CD4-positive, alpha-beta T cell (primary cell): ENCODE measurements around the gene STARD13. TPM values are rescaled to one million over a fixed set of nuclear protein-coding genes. Genes with fewer than 3 reads are reported as not detected.

Source experiments
- ATAC-seq: fragments of 200-7000 bp; cut with Tn5 transposase; one replicate; pipeline ENCODE4 v1.10.0; 2022; ENCODE audit warnings: mild to moderate bottlenecking; ENCODE audit not compliant: poor library complexity
- CTCF ChIA-PET: fragments of 350-600 bp; sonication (Branson Sonifier 250); formaldehyde crosslinking; loops from one replicate; lab custom pipeline; 2021; ENCODE audit warnings: antibody characterized with exemption, inconsistent platforms; lab: Charles Lee
- POLR2A ChIA-PET: fragments of 350-600 bp; sonication (Branson Sonifier 250); formaldehyde crosslinking; loops from one replicate; lab custom pipeline; 2021; ENCODE audit warnings: antibody characterized with exemption, inconsistent platforms; lab: Charles Lee
- DNase-seq, 14 experiments: peaks; one replicate each; pipeline ENCODE4 v3.0.0-alpha.2; 2013 to 2020; ENCODE audit warnings: mixed read lengths in 2 of 14
- H3K27ac ChIP-seq, 2 donors: one replicate each; pipeline versions ENCODE4 v1.5.1 to v1.7.0; 2013; ENCODE audit warnings: low read length in 2 of 2, low read depth in 1 of 2, mild to moderate bottlenecking in 1 of 2
- H3K27me3 ChIP-seq, 2 experiments: 1 replicate in 1 of 2; 2 replicates in 1 of 2; pipeline versions ENCODE4 v1.6.1 to v1.7.0; 2013; ENCODE audit warnings: low read length in 2 of 2, control low read depth in 1 of 2, mild to moderate bottlenecking in 1 of 2, moderate library complexity in 1 of 2; ENCODE audit not compliant: insufficient read depth in 2 of 2, control insufficient read depth in 1 of 2
- H3K36me3 ChIP-seq: one replicate; pipeline ENCODE4 v1.6.1; 2013; ENCODE audit warnings: low read length, control low read depth; ENCODE audit not compliant: insufficient read depth
- H3K4me1 ChIP-seq: one replicate; pipeline ENCODE4 v1.6.1; 2013; ENCODE audit warnings: low read length, control low read depth; ENCODE audit not compliant: insufficient read depth
- H3K4me3 ChIP-seq: one replicate; pipeline ENCODE4 v1.5.1; 2013; ENCODE audit warnings: mild to moderate bottlenecking, low read length, moderate library complexity
- H3K9me3 ChIP-seq, 2 experiments: 1 replicate in 1 of 2; 2 replicates in 1 of 2; pipeline versions ENCODE4 v1.6.1 to v1.7.0; 2013; ENCODE audit warnings: low read length in 2 of 2, mild to moderate bottlenecking in 2 of 2, control low read depth in 1 of 2, moderate library complexity in 1 of 2; ENCODE audit not compliant: control insufficient read depth in 1 of 2, insufficient read depth in 1 of 2
- H3K27ac Mint-ChIP-seq: one replicate; pipeline ENCODE4 v1.8.0; 2020; ENCODE audit warnings: mixed read lengths
- H3K27me3 Mint-ChIP-seq: one replicate; pipeline ENCODE4 v1.8.0; 2021; ENCODE audit warnings: mixed read lengths
- H3K36me3 Mint-ChIP-seq: one replicate; pipeline ENCODE4 v1.8.0; 2021; ENCODE audit warnings: low read depth, mixed read lengths
- H3K4me1 Mint-ChIP-seq: one replicate; pipeline ENCODE4 v1.8.0; 2021; ENCODE audit warnings: low read depth, mixed read lengths
- H3K4me3 Mint-ChIP-seq: one replicate; pipeline ENCODE4 v1.8.0; 2020; ENCODE audit warnings: mild to moderate bottlenecking, mixed read lengths
- H3K9me3 Mint-ChIP-seq: one replicate; pipeline ENCODE4 v1.8.0; 2020; ENCODE audit warnings: mixed read lengths
- CTCF ChIP-seq: fragments of 200-600 bp; IDR thresholded peaks from one replicate; pipeline ENCODE4 v1.8.0; 2022; ENCODE audit warnings: antibody characterized with exemption, mild to moderate bottlenecking
- intact Hi-C, 2 experiments: fragments of 100-400 bp; cut with DNase I in 1 of 2; cut with micrococcal nuclease in 1 of 2; formaldehyde crosslinking; loops; one replicate each; pipeline versions ENCODE4 v1.15.1 to v1.9.0; 2023 to 2025; cut with DNase I, micrococcal nuclease
- total RNA-seq, 174 experiments: library from RNA in 2 of 174; stranded (reverse) in 2 of 174; gene quantifications; one replicate each; pipeline ENCODE4 v1.2.3 and lab custom pipeline; 2021 to 2026

STARD13 gene
- total RNA-seq, 2 experiments from 2014 or later: not detected

GRCh38 chr13:33261387-33262061 lies 24.0 kb downstream of the STARD13 start:
- ATAC-seq: no peak
- ChIA-PET POLR2A (no interaction called here), CTCF (no interaction called here)
- Mint-ChIP-seq H3K36me3 (no peaks in the 10 kb centered on the region), H3K9me3 (no peaks in the 10 kb centered on the region), H3K4me3 (no peak overlapping the region), H3K27me3 (peaks cover 9% of the 10 kb centered on the region), H3K27ac (no peak overlapping the region), H3K4me1 (no peaks in the 10 kb centered on the region)
- no peaks in the 10 kb centered on the region for H3K9me3 ChIP-seq
- H3K4me3 ChIP-seq: no peak overlapping the region
- intact Hi-C loops: no loop called here
- no peak for TF ChIP-seq CTCF
- no peak for DNase-seq
- H3K36me3 ChIP-seq: no peaks in the 10 kb centered on the region
- no peaks in the 10 kb centered on the region for H3K27me3 ChIP-seq
- H3K4me1 ChIP-seq: no peaks in the 10 kb centered on the region
- no peak overlapping the region for H3K27ac ChIP-seq

GRCh38 chr13:33260168-33261098 lies 25.1 kb downstream of the STARD13 start:
- intact Hi-C loops: no loop called here
- H3K36me3 ChIP-seq: no peaks in the 10 kb centered on the region
- no peaks in the 10 kb centered on the region for H3K9me3 ChIP-seq
- H3K27me3 ChIP-seq: no peaks in the 10 kb centered on the region
- DNase-seq (no peak), ATAC-seq (no peak)
- Mint-ChIP-seq H3K4me1 (no peaks in the 10 kb centered on the region), H3K9me3 (no peaks in the 10 kb centered on the region), H3K27ac (no peak overlapping the region), H3K36me3 (no peaks in the 10 kb centered on the region), H3K4me3 (no peak overlapping the region), H3K27me3 (peaks cover 7% of the 10 kb centered on the region)
- ChIA-PET POLR2A (no interaction called here), CTCF (interaction anchor here (0.7 kb wide), 1 partner anchor 9 kb away, joined by 4 read pairs; no protein-coding TSS in a partner anchor)
- H3K4me1 ChIP-seq: no peaks in the 10 kb centered on the region
- TF ChIP-seq CTCF: no peak
- no peak overlapping the region for H3K27ac ChIP-seq
- no peak overlapping the region for H3K4me3 ChIP-seq

- H3K27ac ChIP-seq: no peak overlapping the region
- no peaks in the 10 kb centered on the region for H3K4me1 Mint-ChIP-seq
- H3K36me3 ChIP-seq: no peaks in the 10 kb centered on the region
- no peak overlapping the region for H3K27ac Mint-ChIP-seq
- ChIA-PET CTCF (no interaction called here), POLR2A (no interaction called here)
- no peak for TF ChIP-seq CTCF
- peaks cover 1% of the 10 kb centered on the region for H3K27me3 Mint-ChIP-seq
- ATAC-seq (no peak), DNase-seq (no peak)
- intact Hi-C loops: no loop called here
- no peaks in the 10 kb centered on the region for H3K27me3 ChIP-seq
- H3K4me3 Mint-ChIP-seq: no peak overlapping the region
- no peak overlapping the region for H3K4me3 ChIP-seq
- no peaks in the 10 kb centered on the region for H3K36me3 Mint-ChIP-seq
- H3K9me3 ChIP-seq: no peaks in the 10 kb centered on the region
- H3K9me3 Mint-ChIP-seq: no peaks in the 10 kb centered on the region
- H3K4me1 ChIP-seq: no peaks in the 10 kb centered on the region
Measured at GRCh38 chr13:33259296-33259695, 26.3 kb downstream of the STARD13 start.
